PFSK-1 (cell line): ENCODE measurements around the gene C12orf57.

ENCODE experiments used
- FOXP2 ChIP-seq: optimal IDR thresholded peaks from 2 replicates; pipeline ENCODE3; 2011; ENCODE audit warnings: borderline replicate concordance, control low read depth, inconsistent platforms; ENCODE audit not compliant: insufficient read depth; ENCODE audit errors: extremely low read length, extremely low read depth
- POLR2AphosphoS5 ChIP-seq: IDR thresholded peaks from 2 replicates; pipeline ENCODE4 v1.6.1; 2012; ENCODE audit warnings: low read depth, mild to moderate bottlenecking, control low read depth, low read length, moderate library complexity
- SIN3A ChIP-seq: IDR thresholded peaks from 2 replicates; pipeline ENCODE4 v1.6.1; 2012; ENCODE audit warnings: mild to moderate bottlenecking, low read length, moderate library complexity, borderline replicate concordance; ENCODE audit not compliant: insufficient read depth
- TAF1 ChIP-seq: IDR thresholded peaks from 2 replicates; pipeline ENCODE4 v1.6.1; 2012; ENCODE audit warnings: low read length, control low read depth, borderline replicate concordance; ENCODE audit not compliant: insufficient read depth
- TF ChIP-seq, protein P1 (sequence below), 2 experiments: IDR thresholded peaks; 2 replicates each; pipeline versions ENCODE4 v1.6.1 to v1.8.0; 2011 to 2012; ENCODE audit warnings: low read depth in 2 of 2, low read length in 2 of 2, control low read depth in 1 of 2, inconsistent platforms in 1 of 2, mild to moderate bottlenecking in 1 of 2, moderate library complexity in 1 of 2; ENCODE audit not compliant: insufficient read depth in 1 of 2

The C12orf57 gene

DNA sequence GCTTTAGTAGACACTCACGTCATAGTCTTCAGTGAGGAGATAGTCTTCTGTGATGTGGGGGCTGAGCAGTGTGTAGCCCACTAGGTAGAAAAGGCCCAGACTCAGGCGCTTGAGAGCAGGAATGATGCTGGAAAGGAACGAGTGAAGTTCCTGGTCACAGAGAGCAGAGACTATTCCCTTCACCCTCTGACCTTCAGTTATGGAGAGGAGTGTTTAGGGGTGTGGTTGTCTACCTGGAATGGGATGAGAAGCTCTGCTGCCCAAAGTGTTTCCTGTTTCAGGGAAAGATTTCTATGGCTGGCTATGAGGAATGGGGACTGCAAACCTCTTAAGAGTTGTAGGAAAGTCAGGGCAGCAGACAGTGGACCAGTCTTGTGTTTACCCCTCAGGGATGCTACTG is 35.6 kb downstream of the C12orf57 start:
- TF ChIP-seq FOXP2 (no peak), POLR2AphosphoS5 (peak; percentile 33; the same call in 1 of the 2 replicates)

GRCh38 chr12:6980075-6980474 is 36.3 kb downstream of the C12orf57 start:
- TF ChIP-seq POLR2AphosphoS5 (no peak), SIN3A (no peak), FOXP2 (no peak), TAF1 (no peak)
- TF ChIP-seq, protein P1, sequence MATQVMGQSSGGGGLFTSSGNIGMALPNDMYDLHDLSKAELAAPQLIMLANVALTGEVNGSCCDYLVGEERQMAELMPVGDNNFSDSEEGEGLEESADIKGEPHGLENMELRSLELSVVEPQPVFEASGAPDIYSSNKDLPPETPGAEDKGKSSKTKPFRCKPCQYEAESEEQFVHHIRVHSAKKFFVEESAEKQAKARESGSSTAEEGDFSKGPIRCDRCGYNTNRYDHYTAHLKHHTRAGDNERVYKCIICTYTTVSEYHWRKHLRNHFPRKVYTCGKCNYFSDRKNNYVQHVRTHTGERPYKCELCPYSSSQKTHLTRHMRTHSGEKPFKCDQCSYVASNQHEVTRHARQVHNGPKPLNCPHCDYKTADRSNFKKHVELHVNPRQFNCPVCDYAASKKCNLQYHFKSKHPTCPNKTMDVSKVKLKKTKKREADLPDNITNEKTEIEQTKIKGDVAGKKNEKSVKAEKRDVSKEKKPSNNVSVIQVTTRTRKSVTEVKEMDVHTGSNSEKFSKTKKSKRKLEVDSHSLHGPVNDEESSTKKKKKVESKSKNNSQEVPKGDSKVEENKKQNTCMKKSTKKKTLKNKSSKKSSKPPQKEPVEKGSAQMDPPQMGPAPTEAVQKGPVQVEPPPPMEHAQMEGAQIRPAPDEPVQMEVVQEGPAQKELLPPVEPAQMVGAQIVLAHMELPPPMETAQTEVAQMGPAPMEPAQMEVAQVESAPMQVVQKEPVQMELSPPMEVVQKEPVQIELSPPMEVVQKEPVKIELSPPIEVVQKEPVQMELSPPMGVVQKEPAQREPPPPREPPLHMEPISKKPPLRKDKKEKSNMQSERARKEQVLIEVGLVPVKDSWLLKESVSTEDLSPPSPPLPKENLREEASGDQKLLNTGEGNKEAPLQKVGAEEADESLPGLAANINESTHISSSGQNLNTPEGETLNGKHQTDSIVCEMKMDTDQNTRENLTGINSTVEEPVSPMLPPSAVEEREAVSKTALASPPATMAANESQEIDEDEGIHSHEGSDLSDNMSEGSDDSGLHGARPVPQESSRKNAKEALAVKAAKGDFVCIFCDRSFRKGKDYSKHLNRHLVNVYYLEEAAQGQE (IDR thresholded peaks at IDR 0.05; ENCODE audit: insufficient read depth in 1 of 2, low read depth in 2 of 2, low read length in 2 of 2) = no peak

DNA sequence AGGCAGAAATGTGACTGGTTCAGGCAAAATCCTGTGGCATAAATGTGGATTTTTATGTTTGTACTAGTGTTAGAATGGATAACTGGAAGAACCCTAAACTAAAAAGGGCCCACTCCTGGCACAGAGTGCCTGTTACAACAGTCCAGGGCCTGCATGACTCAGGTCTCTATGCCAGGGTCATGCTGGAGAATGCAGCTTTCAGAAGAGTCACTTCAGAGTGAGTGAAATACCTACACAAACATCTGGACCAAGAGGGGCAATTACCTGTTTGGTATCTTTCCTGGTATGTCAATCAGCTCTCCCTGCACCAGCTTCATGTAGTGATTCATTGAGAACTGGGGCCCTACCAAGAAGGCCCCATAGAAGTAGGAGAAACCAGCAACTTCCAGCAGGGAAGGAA is 36.9 kb downstream of the C12orf57 start:
- TF ChIP-seq, protein P1 (IDR thresholded peaks at IDR 0.05; ENCODE audit: insufficient read depth in 1 of 2, low read depth in 2 of 2, low read length in 2 of 2) = no peak
- TF ChIP-seq POLR2AphosphoS5 = no peak
- TF ChIP-seq TAF1 = no peak
- TF ChIP-seq FOXP2 = no peak

DNA sequence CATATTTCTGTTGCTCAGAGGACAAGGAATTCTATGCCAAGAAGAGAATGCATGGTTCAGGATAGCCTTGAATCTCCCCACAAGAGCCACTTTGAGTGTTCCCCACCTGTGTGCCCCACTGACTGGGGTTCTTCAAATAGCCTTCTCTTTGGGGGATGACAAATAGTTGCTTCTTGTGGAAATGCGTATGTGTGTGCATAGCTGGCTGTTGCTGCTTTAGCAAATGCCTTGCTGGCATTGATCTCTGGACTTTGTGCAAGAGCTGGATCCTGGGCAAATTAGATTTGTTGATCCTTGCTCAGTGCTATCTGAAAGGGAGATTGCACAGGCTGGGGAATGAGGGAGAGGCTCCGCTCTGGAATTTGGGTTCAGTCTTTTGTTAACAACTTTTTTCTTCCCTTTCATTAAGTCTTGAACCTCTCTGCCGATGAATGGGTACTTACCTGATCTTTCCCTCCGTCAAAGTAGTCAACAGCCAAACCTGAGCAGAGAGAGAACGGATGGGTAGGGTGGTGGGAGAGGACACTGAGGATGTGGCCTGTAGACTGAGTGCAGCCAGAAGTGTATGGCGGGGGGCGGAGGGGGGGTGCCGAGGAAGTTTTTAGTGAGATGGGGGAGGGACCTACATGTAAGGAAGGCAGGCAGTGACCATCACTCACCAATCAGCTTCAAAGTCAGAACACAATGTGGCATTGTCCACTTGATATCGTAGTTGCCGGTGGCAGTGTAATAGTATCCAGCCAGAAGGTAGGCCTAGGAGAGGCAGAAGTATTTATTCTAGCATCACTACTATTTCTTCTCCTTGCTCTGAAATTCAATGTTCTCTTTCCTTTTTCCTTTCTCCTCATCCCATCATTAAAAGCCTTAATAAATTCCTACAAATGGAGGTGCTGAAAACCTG is 37.6 kb downstream of the C12orf57 start:
- no peak for TF ChIP-seq TAF1
- TF ChIP-seq POLR2AphosphoS5 = no peak
- no peak for TF ChIP-seq FOXP2
- TF ChIP-seq, protein P1 (IDR thresholded peaks at IDR 0.05; ENCODE audit: insufficient read depth in 1 of 2, low read depth in 2 of 2, low read length in 2 of 2) = no peak
- TF ChIP-seq SIN3A = no peak

DNA sequence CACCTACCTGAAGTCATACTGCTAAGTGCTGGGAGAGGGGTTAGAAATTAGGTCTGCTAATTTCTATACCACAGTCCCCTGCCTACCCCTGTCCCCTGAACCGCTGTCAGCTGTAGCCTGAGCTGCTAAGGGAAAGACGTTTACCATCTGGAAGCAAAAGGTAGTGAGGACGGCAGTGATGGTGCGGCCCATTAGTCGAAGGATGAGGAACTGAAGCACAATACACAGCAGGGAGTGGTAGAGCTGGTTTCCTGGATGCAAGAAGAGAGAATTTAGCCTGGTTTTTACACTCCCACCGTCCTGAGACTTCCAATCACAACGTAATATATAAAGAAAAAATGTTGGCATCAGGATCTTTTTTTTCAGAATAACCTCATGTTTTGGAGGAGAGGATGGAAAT is 38.7 kb downstream of the C12orf57 start:
- TF ChIP-seq TAF1 (no peak), POLR2AphosphoS5 (no peak), FOXP2 (no peak)
- TF ChIP-seq, protein P1 (IDR thresholded peaks at IDR 0.05; ENCODE audit: insufficient read depth in 1 of 2, low read depth in 2 of 2, low read length in 2 of 2) = no peak
